Epithelial cell of esophagus (primary cell): Measurements from ENCODE around the gene PRKG1.
"Not testable (repeated sequence)": the region's sequence is repeated elsewhere in the genome, so short reads cannot be mapped to it uniquely, and the experiment has no call there.

Experiments
- DNase-seq: peaks from one replicate; pipeline ENCODE4 v3.0.0; 2010; ENCODE audit warnings: low read depth
- H3K4me3 ChIP-seq: 2 replicates; pipeline ENCODE4 v1.5.1; 2011; ENCODE audit warnings: mild to moderate bottlenecking, low read length, control low read depth
- CTCF ChIP-seq: IDR thresholded peaks from 2 replicates; pipeline ENCODE4 v1.5.1; 2011; ENCODE audit warnings: low read depth, mild to moderate bottlenecking, low read length, control low read depth, inconsistent platforms; ENCODE audit not compliant: insufficient read depth; ENCODE audit errors: missing control alignments

Gene PRKG1

DNA sequence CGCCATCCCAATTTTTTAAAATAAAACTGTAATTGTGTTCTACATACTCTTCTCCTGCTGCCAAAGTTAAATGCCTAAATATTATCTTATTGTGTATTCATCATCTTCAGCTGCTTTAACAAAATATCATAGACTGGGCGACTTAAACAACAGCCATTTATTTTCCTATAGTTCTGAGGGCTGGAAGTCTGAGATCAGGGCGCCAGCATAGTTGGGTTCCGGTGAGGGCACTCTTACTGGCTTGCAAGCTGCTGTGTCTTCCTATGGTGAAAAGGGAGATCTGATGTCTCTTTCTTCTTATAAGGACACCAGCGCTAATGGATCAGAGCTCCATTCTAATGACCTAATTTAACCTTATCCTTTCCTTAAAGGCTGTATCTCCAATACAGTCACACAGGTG, 594.8 kb downstream of the PRKG1 start:
- no peak overlapping the region for H3K4me3 ChIP-seq
- no peak for TF ChIP-seq CTCF
- no peak for DNase-seq

DNA sequence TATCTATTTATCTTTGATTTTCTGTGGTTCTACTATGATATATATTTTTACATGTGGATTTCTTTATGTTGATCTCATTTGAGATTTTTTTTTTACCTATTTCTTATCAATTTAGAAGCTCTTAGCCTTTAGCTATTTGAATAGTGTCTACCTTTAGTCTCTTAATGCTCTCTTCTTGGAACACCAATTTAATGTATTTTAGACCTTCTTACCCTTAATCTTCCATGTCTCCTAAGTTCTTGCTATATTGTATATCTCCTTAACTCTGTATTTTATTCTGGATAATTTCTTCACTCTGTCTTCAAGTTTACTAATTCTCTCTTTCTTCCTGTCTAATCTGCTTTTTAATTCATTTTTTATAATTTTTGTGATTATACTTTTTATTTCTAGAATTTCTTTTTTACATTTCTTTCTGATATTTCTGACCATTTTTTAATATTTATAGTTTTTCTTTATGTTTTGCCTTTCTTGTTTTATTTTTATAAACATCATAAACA, 597.8 kb downstream of the PRKG1 start:
- DNase-seq: no peak
- H3K4me3 ChIP-seq: no peak overlapping the region
- TF ChIP-seq CTCF: no peak

DNA sequence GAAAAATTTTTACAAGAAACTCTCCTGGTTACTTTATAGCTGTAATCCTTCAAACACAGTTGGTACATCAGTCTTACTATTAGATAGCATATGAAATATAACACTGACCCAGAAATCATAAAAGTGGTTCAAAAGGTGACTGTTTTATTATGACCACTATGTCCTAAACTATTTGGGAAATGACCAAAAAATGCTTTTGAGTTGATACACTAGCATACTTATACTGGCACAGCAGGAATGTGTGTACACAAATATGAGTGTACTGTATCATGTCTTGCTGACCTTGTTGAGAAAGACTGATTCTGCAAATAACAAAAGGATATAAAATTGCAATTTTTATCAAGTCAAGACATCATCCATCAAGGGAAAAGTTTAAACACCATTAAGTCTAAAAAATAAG, 600.8 kb downstream of the PRKG1 start:
- TF ChIP-seq CTCF: no peak
- H3K4me3 ChIP-seq: no peak overlapping the region
- DNase-seq: no peak

GRCh38 chr10:51679841-51680240, 605.6 kb downstream of the PRKG1 start:
- H3K4me3 ChIP-seq: no peak overlapping the region
- no peak for TF ChIP-seq CTCF
- no peak for DNase-seq

DNA sequence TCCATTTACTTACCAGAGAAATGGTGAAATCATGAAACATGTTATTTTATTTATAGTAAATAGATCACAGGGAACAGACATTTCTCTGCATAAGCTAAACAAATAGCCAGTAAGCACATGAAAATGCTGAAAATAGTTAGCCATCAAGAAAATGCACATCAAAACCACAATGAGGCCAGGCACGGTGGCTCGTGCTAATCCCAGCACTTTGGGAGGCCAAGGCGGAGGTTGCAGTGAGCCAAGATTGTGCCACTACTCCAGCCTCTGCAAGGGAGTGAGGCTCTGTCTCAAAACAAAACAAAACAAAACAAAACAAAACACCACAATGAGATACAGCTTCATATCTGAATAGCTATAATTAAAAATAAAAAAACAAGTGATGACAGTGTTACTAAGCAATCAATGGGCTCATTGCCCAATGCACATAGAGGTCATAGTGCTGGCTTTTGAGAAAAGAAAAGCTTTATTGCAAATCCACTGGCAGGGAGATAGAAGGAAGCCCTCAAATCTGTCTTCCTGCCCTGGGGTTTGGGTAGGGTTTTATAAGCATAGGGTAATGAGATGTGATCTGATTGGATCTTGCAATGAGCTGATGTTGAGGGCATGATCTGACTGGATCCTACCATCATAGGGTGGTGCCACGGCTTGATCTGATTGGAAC, 608.9 kb downstream of the PRKG1 start:
- no peak for DNase-seq
- TF ChIP-seq CTCF: no peak
- no peak overlapping the region for H3K4me3 ChIP-seq

DNA sequence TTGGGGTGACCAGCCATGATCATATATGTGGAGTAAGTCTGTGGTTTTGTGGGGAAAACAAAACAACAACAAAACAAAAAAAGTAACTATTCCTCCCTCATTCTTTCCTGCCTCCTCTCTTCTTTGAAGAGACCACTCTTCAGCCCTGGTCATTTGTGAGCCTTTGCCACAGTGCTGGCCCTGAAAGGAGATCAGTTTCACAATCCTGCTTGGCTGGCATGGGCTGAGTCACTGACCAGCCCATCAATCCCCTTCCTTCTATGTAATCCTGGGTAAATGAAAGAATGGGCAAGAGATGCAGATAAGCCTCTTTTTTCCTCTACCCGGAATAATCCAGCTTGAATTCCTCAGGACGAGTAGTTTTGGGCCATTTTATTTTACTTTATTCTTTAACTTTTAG, 611.5 kb downstream of the PRKG1 start:
- H3K4me3 ChIP-seq: no peak overlapping the region
- TF ChIP-seq CTCF: no peak
- DNase-seq: peak; percentile 38

GRCh38 chr10:51687296-51687695, 613.0 kb downstream of the PRKG1 start:
- TF ChIP-seq CTCF: no peak
- no peak overlapping the region for H3K4me3 ChIP-seq
- DNase-seq: no peak

- not testable (repeated sequence) for DNase-seq, H3K4me3 ChIP-seq
These were observed 614.5 kb downstream of the PRKG1 start for GRCh38 chr10:51688826-51689225.
